MM.1S (cell line): Measurements from ENCODE around the gene MAP2K7.

Experiments
- DNase-seq: peaks from one replicate; pipeline ENCODE4 v3.0.0-alpha.2; 2015
- H2AFZ ChIP-seq: fragments of 300-600 bp; sonication (generic); 2 replicates; pipeline ENCODE4 v1.6.0; 2016; ENCODE audit warnings: antibody characterized with exemption, low read length
- H3F3A ChIP-seq: fragments of 300-600 bp; sonication (generic); 2 replicates; pipeline ENCODE4 v1.6.1; 2016; ENCODE audit warnings: mild to moderate bottlenecking, antibody characterized with exemption, low read length, moderate library complexity, mixed read lengths; ENCODE audit not compliant: insufficient read depth
- H3K27ac ChIP-seq: fragments of 300-600 bp; sonication (generic); 2 replicates; pipeline ENCODE4 v1.5.1; 2016; ENCODE audit warnings: mild to moderate bottlenecking, low read length
- H3K27me3 ChIP-seq: fragments of 300-600 bp; sonication (generic); replicated peaks from 2 replicates; pipeline ENCODE4 v1.6.0; 2016; ENCODE audit warnings: low read length; ENCODE audit not compliant: insufficient read depth
- H3K36me3 ChIP-seq: fragments of 300-600 bp; sonication (generic); replicated peaks from 2 replicates; pipeline ENCODE4 v1.6.1; 2016; ENCODE audit warnings: mild to moderate bottlenecking, low read length, mixed read lengths; ENCODE audit not compliant: insufficient read depth
- H3K4me1 ChIP-seq: fragments of 300-600 bp; sonication (generic); 2 replicates; pipeline ENCODE4 v1.6.1; 2016; ENCODE audit warnings: low read length, mixed read lengths
- H3K4me2 ChIP-seq: fragments of 300-600 bp; sonication (generic); 2 replicates; pipeline ENCODE4 v1.6.0; 2016; ENCODE audit warnings: low read depth, low read length
- H3K4me3 ChIP-seq: fragments of 300-600 bp; sonication (generic); 2 replicates; pipeline ENCODE4 v1.5.1; 2016; ENCODE audit warnings: low read length, mixed read lengths
- H3K79me2 ChIP-seq: fragments of 300-600 bp; sonication (generic); 2 replicates; pipeline ENCODE4 v1.6.1; 2016; ENCODE audit warnings: mixed run types, low read length, mixed read lengths
- H3K9ac ChIP-seq: fragments of 300-600 bp; sonication (generic); 2 replicates; pipeline ENCODE4 v1.6.1; 2016; ENCODE audit warnings: low read length, mixed read lengths
- H3K9me2 ChIP-seq: fragments of 300-600 bp; sonication (generic); replicated peaks from 2 replicates; pipeline ENCODE4 v1.6.1; 2016; ENCODE audit warnings: mild to moderate bottlenecking, low read length, mixed read lengths; ENCODE audit not compliant: insufficient read depth
- H3K9me3 ChIP-seq: fragments of 300-600 bp; sonication (generic); replicated peaks from 2 replicates; pipeline ENCODE4 v1.6.1; 2016; ENCODE audit warnings: mild to moderate bottlenecking, low read length, mixed read lengths; ENCODE audit not compliant: insufficient read depth
- H4K20me1 ChIP-seq: fragments of 300-600 bp; sonication (generic); 2 replicates; pipeline ENCODE4 v1.6.1; 2016; ENCODE audit warnings: mild to moderate bottlenecking, low read length, moderate library complexity, mixed read lengths; ENCODE audit not compliant: insufficient read depth
- CTCF ChIP-seq: fragments of 300-600 bp; sonication (generic); IDR thresholded peaks from 2 replicates; pipeline ENCODE4 v1.5.1; 2016; ENCODE audit warnings: antibody characterized with exemption, low read length, mixed read lengths
- EZH2 ChIP-seq: fragments of 300-600 bp; sonication (generic); optimal IDR thresholded peaks from 2 replicates; pipeline ENCODE3; 2017; ENCODE audit warnings: low read depth, mild to moderate bottlenecking, antibody characterized with exemption, low read length, mixed read lengths
- EZH2phosphoT487 ChIP-seq: fragments of 300-600 bp; sonication (generic); IDR thresholded peaks from 2 replicates; pipeline ENCODE4 v1.6.1; 2018; ENCODE audit warnings: antibody characterized with exemption, low read length

Gene MAP2K7

DNA sequence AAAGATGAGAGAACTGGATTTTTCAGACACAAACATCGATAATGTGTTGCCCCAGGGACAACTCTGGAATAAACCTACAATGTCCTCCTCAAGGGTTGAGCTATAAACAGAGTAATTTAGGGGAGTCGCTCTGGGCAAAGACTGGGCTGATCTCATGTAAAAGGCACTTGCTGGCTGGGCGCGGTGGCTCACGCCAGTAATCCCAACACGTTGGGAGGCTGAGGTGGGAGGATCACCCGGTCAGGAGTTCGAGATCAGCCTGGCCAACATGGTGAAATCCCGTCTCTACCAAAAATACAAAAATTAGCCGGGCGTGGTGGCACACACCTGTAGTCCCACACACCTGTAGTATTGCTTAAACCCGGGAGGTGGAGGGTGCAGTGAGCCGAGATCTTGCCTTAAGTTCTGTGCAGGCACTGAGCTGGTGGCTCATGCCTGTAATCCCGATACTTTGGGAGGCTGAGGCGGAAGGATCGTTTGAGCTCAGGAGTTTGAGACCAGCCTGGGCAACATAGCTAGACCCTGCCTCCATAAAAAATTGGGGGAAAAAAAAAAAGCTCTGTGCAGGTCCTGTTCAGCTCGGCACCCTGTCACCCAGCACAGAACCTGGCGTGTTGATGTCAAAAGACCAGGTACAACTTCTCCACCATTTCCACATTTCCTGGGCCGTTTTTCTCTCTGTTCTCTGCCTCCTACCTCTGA lies 38.4 kb downstream of the MAP2K7 start:
- no peak for TF ChIP-seq CTCF
- TF ChIP-seq EZH2phosphoT487 = no peak
- Histone ChIP-seq H3K79me2 (peaks cover 73% of the 10 kb centered on the region), H2AFZ (no peak overlapping the region), H3K4me3 (peak overlapping the region; percentile 88), H3K27ac (no peak overlapping the region), H3K27me3 (no peaks in the 10 kb centered on the region), H3K9me3 (no peaks in the 10 kb centered on the region), H4K20me1 (no peaks in the 10 kb centered on the region), H3F3A (peaks cover 2% of the 10 kb centered on the region; the same call in 1 of the 2 replicates), H3K36me3 (peaks cover 4% of the 10 kb centered on the region), H3K9ac (peak overlapping the region; percentile 97; the same call in 1 of the 2 replicates), H3K4me2 (peak overlapping the region; percentile 64; the same call in 1 of the 2 replicates), H3K9me2 (no peaks in the 10 kb centered on the region), H3K4me1 (peaks cover 6% of the 10 kb centered on the region)
- DNase-seq = no peak

DNA sequence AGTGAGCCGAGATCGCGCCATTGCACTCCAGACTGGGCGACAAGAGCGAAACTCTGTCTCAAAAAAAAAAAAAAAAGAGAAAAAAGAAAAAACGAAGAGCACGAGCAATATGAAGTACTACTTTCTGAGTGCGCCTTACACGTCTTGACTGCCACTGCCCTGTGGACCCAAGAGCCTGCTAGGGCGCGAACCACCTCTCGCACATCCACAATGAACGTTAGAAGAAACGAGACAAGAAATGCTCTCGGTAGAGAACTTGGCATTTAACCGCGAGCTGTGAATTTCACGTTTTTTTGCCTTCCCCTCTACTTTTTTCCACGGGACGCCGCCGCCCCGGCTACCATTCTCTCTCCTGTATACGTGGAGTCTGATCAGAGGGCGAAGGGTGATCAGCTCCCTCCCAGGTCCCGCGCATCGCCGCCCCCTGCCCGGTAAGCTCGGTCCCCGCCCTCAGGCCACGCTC lies 39.3 kb downstream of the MAP2K7 start:
- TF ChIP-seq EZH2phosphoT487 (no peak), EZH2 (no peak), CTCF (no peak)
- H3K9me2 ChIP-seq = no peaks in the 10 kb centered on the region
- peaks cover 64% of the 10 kb centered on the region for H3K79me2 ChIP-seq
- H3K4me3 ChIP-seq = peak overlapping the region; percentile 88
- H3K36me3 ChIP-seq = no peaks in the 10 kb centered on the region
- H3K9ac ChIP-seq = peak overlapping the region; percentile 97
- H3K27ac ChIP-seq = peak overlapping the region; percentile 80
- H4K20me1 ChIP-seq = no peaks in the 10 kb centered on the region
- H3F3A ChIP-seq = peaks cover 2% of the 10 kb centered on the region; the same call in 1 of the 2 replicates
- DNase-seq = peak; percentile 40
- peak overlapping the region; percentile 85 for H2AFZ ChIP-seq
- no peaks in the 10 kb centered on the region for H3K9me3 ChIP-seq
- H3K4me1 ChIP-seq = peaks cover 6% of the 10 kb centered on the region
- H3K27me3 ChIP-seq = no peaks in the 10 kb centered on the region
- H3K4me2 ChIP-seq = peak overlapping the region; percentile 64; the same call in 1 of the 2 replicates

DNA sequence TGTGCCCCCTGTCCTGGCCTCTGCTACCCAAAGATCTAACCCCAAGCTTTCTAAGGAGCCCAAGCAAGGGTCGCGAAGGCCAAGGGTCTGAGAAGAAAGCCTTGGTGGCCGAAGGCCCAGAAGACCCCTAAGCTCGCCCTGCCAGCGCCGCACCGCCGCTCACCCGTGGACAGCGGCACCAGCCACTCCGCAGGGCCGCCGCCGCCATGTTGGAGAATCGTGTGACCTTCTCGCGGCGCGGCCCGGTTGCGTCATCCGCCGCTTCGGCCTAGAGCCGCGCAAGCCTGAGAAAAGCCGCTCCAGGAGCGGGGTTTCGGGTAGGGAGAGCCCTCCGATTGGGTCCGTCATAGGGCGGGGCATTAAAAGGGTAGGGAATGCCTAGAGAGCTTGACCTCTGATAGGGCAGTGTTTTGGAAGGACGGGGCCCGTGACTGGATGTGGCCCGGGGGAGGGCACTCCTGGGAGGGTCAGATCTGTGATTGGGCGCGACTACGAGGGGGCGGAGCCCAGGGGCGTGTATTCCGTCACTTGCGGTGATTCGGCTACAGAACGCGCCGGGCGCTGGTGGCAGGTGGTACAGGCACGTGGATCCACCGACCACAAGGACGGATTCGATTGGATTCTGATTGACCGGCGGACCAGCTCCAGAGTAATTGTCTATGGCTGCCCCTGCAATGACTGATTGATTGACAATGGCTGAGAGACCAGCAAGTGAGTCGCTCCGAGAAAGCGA lies 39.9 kb downstream of the MAP2K7 start, which contains the start of gene TIMM44:
TIMM44 (minus strand) TSS at position 223 of the 733 bp plus-strand sequence; CDS start at position 208, 15 bp downstream.
- H3K9ac ChIP-seq = peak within 1 kb of the TSS; percentile 97
- H3K9me2 ChIP-seq = no peaks in the 10 kb centered on the region
- peak; percentile 100 for DNase-seq
- peaks cover 2% of the 10 kb centered on the region; the same call in 1 of the 2 replicates for H3F3A ChIP-seq
- no peaks in the 10 kb centered on the region for H3K27me3 ChIP-seq
- peak within 1 kb of the TSS; percentile 80 for H3K27ac ChIP-seq
- H3K4me1 ChIP-seq = peaks cover 6% of the 10 kb centered on the region
- H2AFZ ChIP-seq = peak within 1 kb of the TSS; percentile 85
- H4K20me1 ChIP-seq = no peaks in the 10 kb centered on the region
- no peaks in the 10 kb centered on the region for H3K36me3 ChIP-seq
- TF ChIP-seq EZH2 (no peak), CTCF (no peak), EZH2phosphoT487 (no peak)
- H3K9me3 ChIP-seq = no peaks in the 10 kb centered on the region
- H3K4me3 ChIP-seq = peak within 1 kb of the TSS; percentile 88
- peak within 1 kb of the TSS; percentile 98 for H3K4me2 ChIP-seq
- H3K79me2 ChIP-seq = peaks cover 58% of the 10 kb centered on the region
